ENCODE results near the gene CENPX. TPM values are rescaled to one million over a fixed set of nuclear protein-coding genes. Genes with fewer than 3 reads are reported as not detected.

The CENPX gene
- total and polyA plus RNA-seq, 5 donors from 2014 or later, result 31.4 to 66.4 (median 64.9) TPM

- H3K36me3 ChIP-seq (ENCODE audit: control insufficient read depth, insufficient read depth, low read length), result no peaks in the 10 kb centered on the region
- Mint-ChIP-seq H3K27ac (peak overlapping the region in 2 of 3 donors; percentile 24 to 58), H3K36me3 (peaks cover 5% of the 10 kb centered on the region)
These were observed 12.8 kb upstream of the CENPX start for GRCh38 chr17:82035488-82035887.

GRCh38 chr17:82034371-82035011, 11.8 kb upstream of the CENPX start:
- peaks cover 42% of the 10 kb centered on the region for H3K4me1 ChIP-seq (ENCODE audit: control insufficient read depth, insufficient read depth, low read length, poor library complexity, severe bottlenecking)
- Mint-ChIP-seq H3K4me1 (peaks cover 5 to 38% (median 13%) of the 10 kb centered on the region in 4 donors), H3K4me3 (peak overlapping the region in 3 of 4 donors; percentile 91 to 93 (median 93)), H3K9me3 (no peaks in the 10 kb centered on the region), H3K36me3 (peaks cover 5% of the 10 kb centered on the region), H3K27me3 (no peaks in the 10 kb centered on the region), H3K27ac (no peak overlapping the region)
- no peak for DNase-seq
- H3K36me3 ChIP-seq (ENCODE audit: control insufficient read depth, insufficient read depth, low read length), result no peaks in the 10 kb centered on the region
- no peaks in the 10 kb centered on the region for H3K27me3 ChIP-seq (ENCODE audit: control insufficient read depth, insufficient read depth, low read length)
- no peak overlapping the region for H3K4me3 ChIP-seq (ENCODE audit: low read depth, low read length)
- H3K27ac ChIP-seq (ENCODE audit: insufficient read depth, low read length, poor library complexity, severe bottlenecking), result no peak overlapping the region
- no peak for ATAC-seq (ENCODE audit: low read depth in 2 of 2)
- no peaks in the 10 kb centered on the region for H3K9me3 ChIP-seq (ENCODE audit: control insufficient read depth in 2 of 2, low read length in 2 of 2)

More at GRCh38 chr17:82035488-82035887, 12.8 kb upstream of the CENPX start:
- H3K9me3 ChIP-seq (ENCODE audit: control insufficient read depth in 2 of 2, low read length in 2 of 2), result no peaks in the 10 kb centered on the region
- no peak for DNase-seq
- H3K4me3 Mint-ChIP-seq, result peak overlapping the region; percentile 76 to 93 (median 92)
- no peak overlapping the region for H3K27ac ChIP-seq (ENCODE audit: insufficient read depth, low read length, poor library complexity, severe bottlenecking)
- no peak overlapping the region for H3K4me3 ChIP-seq (ENCODE audit: low read depth, low read length)
- no peaks in the 10 kb centered on the region for H3K27me3 ChIP-seq (ENCODE audit: control insufficient read depth, insufficient read depth, low read length)
- H3K4me1 Mint-ChIP-seq, result peaks cover 5 to 31% (median 13%) of the 10 kb centered on the region in 4 donors
- H3K4me1 ChIP-seq (ENCODE audit: control insufficient read depth, insufficient read depth, low read length, poor library complexity, severe bottlenecking), result peaks cover 35% of the 10 kb centered on the region
- no peaks in the 10 kb centered on the region for H3K9me3 Mint-ChIP-seq
- no peak for ATAC-seq (ENCODE audit: low read depth in 2 of 2)
- H3K27me3 Mint-ChIP-seq, result no peaks in the 10 kb centered on the region

GRCh38 chr17:82033359-82034085, 10.8 kb upstream of the CENPX start:
- peaks cover 5% of the 10 kb centered on the region for H3K36me3 Mint-ChIP-seq
- H3K27ac ChIP-seq (ENCODE audit: insufficient read depth, low read length, poor library complexity, severe bottlenecking), result no peak overlapping the region
- no peak overlapping the region for H3K4me3 ChIP-seq (ENCODE audit: low read depth, low read length)
- no peak for ATAC-seq (ENCODE audit: low read depth in 2 of 2)
- peaks cover 5 to 34% (median 13%) of the 10 kb centered on the region in 4 donors for H3K4me1 Mint-ChIP-seq
- no peaks in the 10 kb centered on the region for H3K9me3 ChIP-seq (ENCODE audit: control insufficient read depth in 2 of 2, low read length in 2 of 2)
- no peak overlapping the region for H3K27ac Mint-ChIP-seq
- no peaks in the 10 kb centered on the region for H3K36me3 ChIP-seq (ENCODE audit: control insufficient read depth, insufficient read depth, low read length)
- no peaks in the 10 kb centered on the region for H3K27me3 Mint-ChIP-seq
- no peaks in the 10 kb centered on the region for H3K27me3 ChIP-seq (ENCODE audit: control insufficient read depth, insufficient read depth, low read length)
- no peak for DNase-seq
- H3K9me3 Mint-ChIP-seq, result no peaks in the 10 kb centered on the region
- H3K4me1 ChIP-seq (ENCODE audit: control insufficient read depth, insufficient read depth, low read length, poor library complexity, severe bottlenecking), result peaks cover 42% of the 10 kb centered on the region
- H3K4me3 Mint-ChIP-seq, result peak overlapping the region; percentile 28 to 86 (median 65)

- H3K4me1 Mint-ChIP-seq, result peaks cover 0 to 28% (median 7%) of the 10 kb centered on the region in 4 donors
- no peaks in the 10 kb centered on the region for H3K27me3 Mint-ChIP-seq
- Histone ChIP-seq H3K4me1 (ENCODE audit: control insufficient read depth, insufficient read depth, low read length, poor library complexity, severe bottlenecking) (peaks cover 36% of the 10 kb centered on the region), H3K4me3 (ENCODE audit: low read depth, low read length) (no peak overlapping the region), H3K9me3 (ENCODE audit: control insufficient read depth in 2 of 2, low read length in 2 of 2) (no peaks in the 10 kb centered on the region), H3K27ac (ENCODE audit: insufficient read depth, low read length, poor library complexity, severe bottlenecking) (no peak overlapping the region), H3K27me3 (ENCODE audit: control insufficient read depth, insufficient read depth, low read length) (no peaks in the 10 kb centered on the region), H3K36me3 (ENCODE audit: control insufficient read depth, insufficient read depth, low read length) (no peaks in the 10 kb centered on the region)
- H3K9me3 Mint-ChIP-seq, result no peaks in the 10 kb centered on the region
- peak in 1 of 2 donors; percentile 8 for ATAC-seq (ENCODE audit: low read depth in 2 of 2)
- no peak overlapping the region for H3K27ac Mint-ChIP-seq
- H3K36me3 Mint-ChIP-seq, result peaks cover 5% of the 10 kb centered on the region
- peak overlapping the region in 3 of 4 donors; percentile 44 to 86 (median 67) for H3K4me3 Mint-ChIP-seq
- DNase-seq, result peak in 2 of 3 donors; percentile 39 to 45
These were observed 9.4 kb upstream of the CENPX start for GRCh38 chr17:82031885-82032627.

- peak in 1 of 2 donors; percentile 4 for ATAC-seq (ENCODE audit: low read depth in 2 of 2)
- H3K9me3 ChIP-seq (ENCODE audit: control insufficient read depth in 2 of 2, low read length in 2 of 2), result no peaks in the 10 kb centered on the region
- Mint-ChIP-seq H3K4me3 (peak within 1 kb of the TSS; percentile 86 to 91 (median 90)), H3K27ac (peak within 1 kb of the TSS in 2 of 3 donors; percentile 63 to 71), H3K9me3 (no peaks in the 10 kb centered on the region), H3K4me1 (peaks cover 0 to 28% (median 7%) of the 10 kb centered on the region in 4 donors), H3K27me3 (no peaks in the 10 kb centered on the region), H3K36me3 (peaks cover 5% of the 10 kb centered on the region)
- H3K4me3 ChIP-seq (ENCODE audit: low read depth, low read length), result no peak within 1 kb of the TSS
- H3K4me1 ChIP-seq (ENCODE audit: control insufficient read depth, insufficient read depth, low read length, poor library complexity, severe bottlenecking), result peaks cover 29% of the 10 kb centered on the region
- no peaks in the 10 kb centered on the region for H3K36me3 ChIP-seq (ENCODE audit: control insufficient read depth, insufficient read depth, low read length)
- no peaks in the 10 kb centered on the region for H3K27me3 ChIP-seq (ENCODE audit: control insufficient read depth, insufficient read depth, low read length)
- H3K27ac ChIP-seq (ENCODE audit: insufficient read depth, low read length, poor library complexity, severe bottlenecking), result no peak within 1 kb of the TSS
- no peak for DNase-seq
These were observed 8.7 kb upstream of the CENPX start, which contains the start of gene RAC3 for GRCh38 chr17:82031303-82031884. Gene RAC3, plus strand, starts transcription at chr17:82031678. Its CDS starts 84 bp downstream, at chr17:82031762.

- H3K4me1 ChIP-seq (ENCODE audit: control insufficient read depth, insufficient read depth, low read length, poor library complexity, severe bottlenecking), result peaks cover 23% of the 10 kb centered on the region
- H3K27me3 ChIP-seq (ENCODE audit: control insufficient read depth, insufficient read depth, low read length), result no peaks in the 10 kb centered on the region
- Mint-ChIP-seq H3K4me1 (peaks cover 0 to 23% (median 7%) of the 10 kb centered on the region in 4 donors), H3K9me3 (no peaks in the 10 kb centered on the region), H3K27me3 (no peaks in the 10 kb centered on the region), H3K27ac (peak overlapping the region in 2 of 3 donors; percentile 63 to 71), H3K4me3 (peak overlapping the region; percentile 86 to 91 (median 90)), H3K36me3 (peaks cover 5% of the 10 kb centered on the region)
- H3K4me3 ChIP-seq (ENCODE audit: low read depth, low read length), result no peak overlapping the region
- DNase-seq (peak; percentile 72 to 86 (median 84)), ATAC-seq (ENCODE audit: low read depth in 2 of 2) (peak; percentile 81 to 82)
- no peaks in the 10 kb centered on the region for H3K36me3 ChIP-seq (ENCODE audit: control insufficient read depth, insufficient read depth, low read length)
- no peak overlapping the region for H3K27ac ChIP-seq (ENCODE audit: insufficient read depth, low read length, poor library complexity, severe bottlenecking)
- no peaks in the 10 kb centered on the region for H3K9me3 ChIP-seq (ENCODE audit: control insufficient read depth in 2 of 2, low read length in 2 of 2)
These were observed 8.0 kb upstream of the CENPX start for GRCh38 chr17:82030470-82031302.

Data from CD4-positive, CD25-positive, alpha-beta regulatory T cell (primary cell).